Tibial nerve (tissue), 4 donors: ENCODE results near the gene VKORC1. TPM values are rescaled to one million over a fixed set of nuclear protein-coding genes. Genes with fewer than 3 reads are reported as not detected.
A peak's percentile ranks its signal among the peaks of the same experiment; 100 is the strongest.

Experiments
- DNase-seq, 2 donors: peaks; one replicate each; pipeline ENCODE4 v3.0.0-alpha.2; 2019; ENCODE audit warnings: low spot score in 2 of 2
- H3K27ac ChIP-seq, 4 donors: fragments of 200-600 bp; sonication (generic) in 3 of 4; one replicate each; pipeline ENCODE4 v1.5.1; 2017 to 2019; ENCODE audit warnings: mild to moderate bottlenecking in 1 of 4
- H3K27me3 ChIP-seq, 2 donors: fragments of 200-600 bp; sonication (generic) in 1 of 2; one replicate each; pipeline versions ENCODE4 v1.5.1 to v1.6.0; 2017 to 2019
- H3K36me3 ChIP-seq, 3 donors: fragments of 200-600 bp; sonication (generic); one replicate each; pipeline ENCODE4 v1.5.1; 2018 to 2019
- H3K4me1 ChIP-seq, 4 donors: fragments of 200-600 bp; sonication (generic) in 3 of 4; one replicate each; pipeline ENCODE4 v1.5.1; 2017 to 2019
- H3K4me3 ChIP-seq, 4 donors: fragments of 200-600 bp; sonication (generic) in 3 of 4; one replicate each; pipeline ENCODE4 v1.5.1; 2017 to 2019; ENCODE audit warnings: mild to moderate bottlenecking in 1 of 4, moderate library complexity in 1 of 4
- H3K9me3 ChIP-seq, 4 donors: fragments of 200-600 bp; sonication (generic) in 3 of 4; one replicate each; pipeline ENCODE4 v1.5.1; 2017 to 2019
- EP300 ChIP-seq, 2 donors: sonication (generic); formaldehyde crosslinking; IDR thresholded peaks; one replicate each; pipeline ENCODE4 v1.6.1; 2017; ENCODE audit warnings: antibody characterized with exemption in 2 of 2, mild to moderate bottlenecking in 1 of 2
- POLR2A ChIP-seq, 2 donors: fragments of 450-650 bp; IDR thresholded peaks; one replicate each; pipeline ENCODE4 v1.6.1; 2017; ENCODE audit warnings: antibody characterized with exemption in 2 of 2, mild to moderate bottlenecking in 2 of 2, moderate library complexity in 2 of 2
- WGBS, 2 donors: methylation state at CpG; one replicate each; pipeline ENCODE4 v1.1.5; 2018; 5-methylcytosine and 5-hydroxymethylcytosine counted together
- total RNA-seq, 4 donors: library from RNA; depleted of rRNA; stranded (reverse); fragments of >200 nt; gene quantifications; one replicate each; pipeline ENCODE4 v1.1.0, GENCODE V29; 2016
- TF ChIP-seq, protein P1 (sequence below), 5 experiments: fragments of 200-600 bp in 3 of 5; fragments of 450-650 bp in 2 of 5; sonication (generic) in 3 of 5; IDR thresholded peaks; one replicate each; pipeline ENCODE4 v1.5.1; 2016 to 2019; ENCODE audit warnings: antibody characterized with exemption in 5 of 5, mild to moderate bottlenecking in 3 of 5, moderate library complexity in 2 of 5

VKORC1 gene
- total RNA-seq, 4 donors from 2014 or later = 114 to 180 (median 136) TPM

DNA sequence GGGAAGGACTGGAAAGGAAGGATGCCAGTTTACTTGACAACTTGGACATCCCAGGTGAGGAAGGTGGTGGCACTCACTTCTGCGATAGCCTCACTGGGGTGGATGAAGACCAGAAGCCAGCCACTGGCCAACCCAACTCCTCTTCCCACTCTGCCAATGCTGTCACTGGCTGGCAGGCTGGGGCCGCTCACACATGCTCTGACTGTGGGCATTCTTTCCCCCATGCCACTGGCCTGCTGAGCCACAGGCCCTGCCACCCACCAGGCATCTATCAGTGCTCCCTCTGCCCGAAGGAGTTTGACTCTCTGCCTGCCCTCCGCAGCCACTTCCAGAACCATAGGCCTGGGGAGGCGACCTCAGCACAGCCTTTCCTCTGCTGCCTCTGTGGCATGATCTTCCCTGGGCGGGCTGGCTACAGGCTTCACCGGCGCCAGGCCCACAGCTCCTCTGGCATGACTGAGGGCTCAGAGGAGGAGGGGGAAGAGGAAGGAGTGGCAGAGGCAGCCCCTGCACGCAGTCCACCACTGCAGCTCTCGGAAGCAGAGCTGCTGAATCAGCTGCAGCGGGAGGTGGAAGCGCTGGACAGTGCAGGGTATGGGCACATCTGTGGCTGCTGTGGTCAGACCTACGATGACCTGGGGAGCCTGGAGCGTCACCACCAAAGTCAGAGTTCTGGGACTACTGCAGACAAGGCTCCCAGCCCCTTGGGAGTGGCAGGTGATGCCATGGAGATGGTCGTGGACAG is 15.8 kb downstream of the VKORC1 start:
- Histone ChIP-seq H3K9me3 (no peaks in the 10 kb centered on the region), H3K27me3 (no peaks in the 10 kb centered on the region), H3K4me3 (no peak overlapping the region), H3K36me3 (peaks cover 0 to 78% (median 15%) of the 10 kb centered on the region in 3 donors), H3K27ac (no peak overlapping the region), H3K4me1 (peaks cover 0 to 43% (median 8%) of the 10 kb centered on the region in 4 donors)
- TF ChIP-seq EP300 (IDR thresholded peaks at IDR 0.05) = no peak
- TF ChIP-seq POLR2A (IDR thresholded peaks at IDR 0.05) = no peak
- TF ChIP-seq, protein P1, sequence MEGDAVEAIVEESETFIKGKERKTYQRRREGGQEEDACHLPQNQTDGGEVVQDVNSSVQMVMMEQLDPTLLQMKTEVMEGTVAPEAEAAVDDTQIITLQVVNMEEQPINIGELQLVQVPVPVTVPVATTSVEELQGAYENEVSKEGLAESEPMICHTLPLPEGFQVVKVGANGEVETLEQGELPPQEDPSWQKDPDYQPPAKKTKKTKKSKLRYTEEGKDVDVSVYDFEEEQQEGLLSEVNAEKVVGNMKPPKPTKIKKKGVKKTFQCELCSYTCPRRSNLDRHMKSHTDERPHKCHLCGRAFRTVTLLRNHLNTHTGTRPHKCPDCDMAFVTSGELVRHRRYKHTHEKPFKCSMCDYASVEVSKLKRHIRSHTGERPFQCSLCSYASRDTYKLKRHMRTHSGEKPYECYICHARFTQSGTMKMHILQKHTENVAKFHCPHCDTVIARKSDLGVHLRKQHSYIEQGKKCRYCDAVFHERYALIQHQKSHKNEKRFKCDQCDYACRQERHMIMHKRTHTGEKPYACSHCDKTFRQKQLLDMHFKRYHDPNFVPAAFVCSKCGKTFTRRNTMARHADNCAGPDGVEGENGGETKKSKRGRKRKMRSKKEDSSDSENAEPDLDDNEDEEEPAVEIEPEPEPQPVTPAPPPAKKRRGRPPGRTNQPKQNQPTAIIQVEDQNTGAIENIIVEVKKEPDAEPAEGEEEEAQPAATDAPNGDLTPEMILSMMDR (IDR thresholded peaks at IDR 0.05) = no peak
- 93 to 95% methylated on average over 14 to 15 of the region's 15 CpGs for WGBS, 2 donors
- DNase-seq = no peak

DNA sequence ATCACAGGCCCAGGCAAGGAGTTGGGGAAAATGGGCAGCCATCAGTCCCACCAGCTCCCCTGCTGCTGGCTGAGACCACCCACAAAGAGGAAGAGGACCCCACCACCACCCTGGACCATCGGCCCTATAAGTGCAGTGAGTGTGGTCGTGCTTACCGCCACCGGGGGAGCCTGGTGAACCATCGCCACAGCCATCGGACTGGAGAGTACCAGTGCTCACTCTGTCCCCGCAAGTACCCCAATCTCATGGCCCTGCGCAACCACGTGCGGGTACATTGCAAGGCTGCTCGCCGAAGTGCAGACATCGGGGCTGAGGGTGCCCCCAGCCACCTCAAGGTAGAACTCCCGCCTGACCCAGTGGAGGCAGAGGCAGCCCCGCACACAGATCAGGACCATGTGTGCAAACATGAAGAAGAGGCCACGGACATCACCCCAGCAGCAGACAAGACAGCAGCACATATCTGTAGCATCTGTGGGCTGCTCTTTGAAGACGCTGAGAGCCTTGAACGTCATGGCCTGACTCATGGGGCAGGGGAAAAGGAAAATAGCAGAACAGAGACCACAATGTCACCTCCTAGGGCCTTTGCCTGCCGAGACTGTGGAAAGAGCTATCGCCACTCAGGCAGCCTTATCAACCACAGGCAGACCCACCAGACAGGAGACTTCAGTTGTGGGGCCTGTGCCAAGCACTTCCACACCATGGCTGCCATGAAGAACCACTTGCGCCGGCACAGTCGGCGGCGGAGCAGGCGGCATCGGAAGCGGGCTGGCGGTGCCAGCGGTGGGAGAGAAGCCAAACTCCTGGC is 16.8 kb downstream of the VKORC1 start:
- no peak for TF ChIP-seq EP300 (IDR thresholded peaks at IDR 0.05)
- TF ChIP-seq POLR2A (IDR thresholded peaks at IDR 0.05) = no peak
- TF ChIP-seq, protein P1 (IDR thresholded peaks at IDR 0.05) = no peak
- Histone ChIP-seq H3K4me3 (no peak overlapping the region), H3K27me3 (no peaks in the 10 kb centered on the region), H3K27ac (no peak overlapping the region), H3K9me3 (no peaks in the 10 kb centered on the region), H3K4me1 (peaks cover 0 to 41% (median 9%) of the 10 kb centered on the region in 4 donors), H3K36me3 (peaks cover 0 to 68% (median 15%) of the 10 kb centered on the region in 3 donors)
- DNase-seq = no peak
- 90 to 95% methylated on average over 30 of the region's 30 CpGs for WGBS, 2 donors

DNA sequence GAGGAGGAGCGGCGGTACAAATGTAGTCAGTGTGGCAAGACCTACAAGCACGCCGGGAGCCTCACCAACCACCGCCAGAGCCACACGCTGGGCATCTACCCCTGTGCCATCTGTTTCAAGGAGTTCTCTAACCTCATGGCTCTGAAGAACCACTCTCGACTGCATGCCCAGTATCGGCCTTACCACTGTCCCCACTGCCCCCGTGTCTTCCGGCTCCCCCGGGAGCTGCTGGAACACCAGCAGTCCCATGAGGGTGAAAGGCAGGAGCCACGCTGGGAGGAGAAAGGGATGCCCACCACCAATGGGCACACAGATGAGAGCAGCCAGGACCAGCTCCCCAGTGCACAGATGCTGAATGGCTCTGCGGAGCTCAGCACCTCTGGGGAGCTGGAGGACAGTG is 17.6 kb downstream of the VKORC1 start:
- peaks cover 0 to 41% (median 16%) of the 10 kb centered on the region in 4 donors for H3K4me1 ChIP-seq
- H3K27ac ChIP-seq = no peak overlapping the region
- TF ChIP-seq POLR2A (IDR thresholded peaks at IDR 0.05) (no peak), EP300 (IDR thresholded peaks at IDR 0.05) (no peak)
- TF ChIP-seq, protein P1 (IDR thresholded peaks at IDR 0.05) = no peak
- 93 to 97% methylated on average over 12 to 13 of the region's 13 CpGs for WGBS, 2 donors
- no peak for DNase-seq
- H3K27me3 ChIP-seq = no peaks in the 10 kb centered on the region
- H3K9me3 ChIP-seq = no peaks in the 10 kb centered on the region
- H3K36me3 ChIP-seq = peaks cover 0 to 62% (median 15%) of the 10 kb centered on the region in 3 donors
- H3K4me3 ChIP-seq = no peak overlapping the region

DNA sequence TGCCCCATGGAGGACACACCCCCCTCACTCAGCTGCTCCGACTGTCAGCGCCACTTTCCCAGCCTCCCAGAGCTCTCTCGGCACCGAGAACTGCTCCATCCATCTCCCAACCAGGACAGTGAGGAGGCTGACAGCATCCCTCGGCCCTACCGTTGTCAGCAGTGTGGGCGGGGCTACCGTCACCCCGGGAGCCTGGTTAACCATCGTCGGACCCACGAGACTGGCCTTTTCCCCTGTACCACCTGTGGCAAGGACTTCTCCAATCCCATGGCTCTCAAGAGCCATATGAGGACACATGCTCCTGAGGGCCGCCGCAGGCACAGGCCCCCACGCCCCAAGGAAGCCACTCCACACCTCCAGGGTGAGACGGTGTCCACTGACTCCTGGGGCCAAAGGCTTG is 18.3 kb downstream of the VKORC1 start:
- Histone ChIP-seq H3K27me3 (no peaks in the 10 kb centered on the region), H3K4me1 (peaks cover 0 to 41% (median 19%) of the 10 kb centered on the region in 4 donors), H3K36me3 (peaks cover 0 to 55% (median 15%) of the 10 kb centered on the region in 3 donors), H3K4me3 (no peak overlapping the region), H3K27ac (no peak overlapping the region), H3K9me3 (no peaks in the 10 kb centered on the region)
- 68 to 74% methylated on average over 16 of the region's 16 CpGs for WGBS, 2 donors
- TF ChIP-seq EP300 (IDR thresholded peaks at IDR 0.05) (no peak), POLR2A (IDR thresholded peaks at IDR 0.05) (no peak)
- TF ChIP-seq, protein P1 (IDR thresholded peaks at IDR 0.05) = no peak
- DNase-seq = no peak

DNA sequence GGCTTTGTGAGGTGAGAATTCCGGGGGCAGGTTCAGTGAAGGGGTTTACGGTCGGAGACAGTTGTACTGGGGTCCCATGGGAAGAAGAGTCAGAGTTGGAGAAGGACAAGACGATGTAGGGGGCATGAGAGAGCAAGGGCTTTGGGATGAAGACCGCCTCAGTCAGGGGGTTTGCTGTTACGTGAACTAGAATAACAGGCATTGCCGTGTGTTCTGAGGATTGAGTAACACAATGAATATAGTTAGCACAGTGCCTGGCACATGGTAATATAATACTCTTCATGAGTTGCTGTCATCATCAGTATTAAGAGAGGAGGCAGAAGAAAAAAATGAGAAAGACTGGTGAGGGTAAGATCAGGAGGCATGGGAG is 19.8 kb downstream of the VKORC1 start:
- Histone ChIP-seq H3K4me1 (peaks cover 0 to 38% (median 19%) of the 10 kb centered on the region in 4 donors), H3K27me3 (no peaks in the 10 kb centered on the region), H3K9me3 (no peaks in the 10 kb centered on the region), H3K36me3 (peaks cover 0 to 39% (median 15%) of the 10 kb centered on the region in 3 donors), H3K4me3 (peak overlapping the region; percentile 88 to 100 (median 97)), H3K27ac (peak overlapping the region; percentile 89 to 97 (median 96))
- no peak for TF ChIP-seq EP300 (IDR thresholded peaks at IDR 0.05)
- TF ChIP-seq, protein P1 (IDR thresholded peaks at IDR 0.05) = no peak
- no peak for TF ChIP-seq POLR2A (IDR thresholded peaks at IDR 0.05)
- WGBS, 2 donors = 1 to 2% methylated on average over 7 of the region's 7 CpGs
- DNase-seq = no peak
